A549 (cell line): ENCODE data around the gene IFT25. TPM values are rescaled to one million over a fixed set of nuclear protein-coding genes. Genes with fewer than 3 reads are reported as not detected.
"Not testable (repeated sequence)": the region's sequence is repeated elsewhere in the genome, so short reads cannot be mapped to it uniquely, and the experiment has no call there.

ENCODE experiments used
- ATAC-seq, 2 experiments: fragments of 200-7000 bp in 1 of 2; fragments of >200 bp in 1 of 2; cut with Nextera tagmentation in 1 of 2; cut with Tn5 transposase in 1 of 2; 3 replicates each; pipeline versions ENCODE4 v1.8.0 to v1.9.1; 2018 to 2020; ENCODE audit warnings: mild to moderate bottlenecking in 1 of 2, moderate library complexity in 1 of 2
- CTCF ChIA-PET: fragments of 300-600 bp; sonication (Branson Sonifier 250); formaldehyde crosslinking; extraction: SDS; loops from one replicate; lab custom pipeline; 2021; ENCODE audit warnings: antibody characterized with exemption, inconsistent platforms; lab: Yijun Ruan, JAX
- POLR2A ChIA-PET: fragments of 350-600 bp; formaldehyde crosslinking; extraction: SDS; loops from one replicate; lab custom pipeline; 2021; ENCODE audit warnings: antibody characterized with exemption, inconsistent platforms; lab: Yijun Ruan, JAX
- DNase-seq, 2 experiments: peaks; one replicate each; pipeline versions ENCODE4 v3.0.0 to v3.0.0-alpha.2; 2011 to 2016; ENCODE audit warnings: low read depth in 1 of 2, low spot score in 1 of 2
- FAIRE-seq: peaks from 2 replicates; lab custom pipeline; 2011; peaks lifted over from hg19 to GRCh38; lab: Jason Lieb, UNC
- H3K27ac ChIP-seq, 2 experiments: fragments of >200 bp; sonication (Bioruptor Twin); formaldehyde crosslinking; 3 replicates each; pipeline ENCODE4 v1.5.1; 2016 to 2017
- H3K4me1 ChIP-seq: fragments of >200 bp; sonication (Bioruptor Twin); formaldehyde crosslinking; 3 replicates; pipeline ENCODE4 v1.6.1; 2016
- H3K4me2 ChIP-seq: fragments of >200 bp; sonication (Bioruptor Twin); formaldehyde crosslinking; 3 replicates; pipeline ENCODE4 v1.6.1; 2016
- H3K4me3 ChIP-seq: fragments of >200 bp; sonication (Bioruptor Twin); formaldehyde crosslinking; 3 replicates; pipeline ENCODE4 v1.5.1; 2016
- H3K9me3 ChIP-seq: fragments of >200 bp; sonication (Bioruptor Twin); formaldehyde crosslinking; 3 replicates; pipeline ENCODE4 v1.6.1; 2016
- BHLHE40 ChIP-seq: IDR thresholded peaks from 2 replicates; pipeline ENCODE4 v1.6.1; 2012; ENCODE audit warnings: low read depth, low read length, inconsistent platforms
- CHD4 ChIP-seq: fragments of 200-600 bp; sonication (generic); IDR thresholded peaks from 2 replicates; pipeline ENCODE4 v1.6.1; 2016; ENCODE audit warnings: antibody characterized with exemption, mild to moderate bottlenecking, borderline replicate concordance
- EP300 ChIP-seq, 2 experiments: fragments of >200 bp; sonication (Bioruptor Twin); formaldehyde crosslinking; IDR thresholded peaks; 2 replicates in 1 of 2; 3 replicates in 1 of 2; pipeline ENCODE4 v1.6.1; 2016 to 2017
- ESRRA ChIP-seq: fragments of 150-350 bp; IDR thresholded peaks from 2 replicates; pipeline ENCODE4 v1.6.1; 2014; ENCODE audit warnings: mild to moderate bottlenecking, low read length, borderline replicate concordance
- FOSB ChIP-seq: fragments of 250-450 bp; sonication (Bioruptor Pico); IDR thresholded peaks from 2 replicates; pipeline ENCODE4 v1.5.0; 2020; ENCODE audit warnings: mild to moderate bottlenecking, moderate library complexity
- FOXS1 ChIP-seq: fragments of 250-450 bp; sonication (Bioruptor Pico); IDR thresholded peaks from 2 replicates; pipeline ENCODE4 v1.5.0; 2020; ENCODE audit warnings: mild to moderate bottlenecking, moderate library complexity
- GATA3 ChIP-seq: IDR thresholded peaks from 2 replicates; pipeline ENCODE4 v1.6.1; 2012; ENCODE audit warnings: borderline replicate concordance
- HOXB5 ChIP-seq: fragments of 250-450 bp; sonication (Bioruptor Pico); IDR thresholded peaks from 2 replicates; pipeline ENCODE4 v1.5.0; 2020; ENCODE audit warnings: mild to moderate bottlenecking, moderate library complexity
- JUN ChIP-seq, 2 experiments: fragments of >200 bp; sonication (Bioruptor Twin); formaldehyde crosslinking; IDR thresholded peaks; 2 replicates in 1 of 2; 3 replicates in 1 of 2; pipeline ENCODE4 v1.6.1; 2016 to 2017
- PHF8 ChIP-seq: fragments of 200-600 bp; sonication (generic); IDR thresholded peaks from 2 replicates; pipeline ENCODE4 v1.6.1; 2016; ENCODE audit warnings: low read depth, mild to moderate bottlenecking, antibody characterized with exemption, moderate library complexity, borderline replicate concordance
- POLR2AphosphoS2 ChIP-seq: conservative IDR thresholded peaks from 2 replicates; pipeline ENCODE4 v1.6.1; 2012; ENCODE audit warnings: low read length, improper control_type of control experiment, inconsistent platforms
- RAD21 ChIP-seq, 2 experiments: fragments of >200 bp in 1 of 2; sonication (Bioruptor Twin) in 1 of 2; formaldehyde crosslinking in 1 of 2; IDR thresholded peaks in 1 of 2; conservative IDR thresholded peaks in 1 of 2; 2 replicates in 1 of 2; 3 replicates in 1 of 2; pipeline ENCODE4 v1.6.1; 2012 to 2018; ENCODE audit warnings: inconsistent platforms in 1 of 2
- RARB ChIP-seq: fragments of 250-450 bp; sonication (Bioruptor Pico); IDR thresholded peaks from 2 replicates; pipeline ENCODE4 v1.8.0; 2021; ENCODE audit warnings: mild to moderate bottlenecking, moderate library complexity
- RNF2 ChIP-seq: fragments of 200-600 bp; sonication (generic); IDR thresholded peaks from 2 replicates; pipeline ENCODE4 v1.6.1; 2016; ENCODE audit warnings: low read depth, mild to moderate bottlenecking, antibody characterized with exemption, moderate library complexity, borderline replicate concordance
- TFCP2L1 ChIP-seq: fragments of 250-450 bp; sonication (Bioruptor Pico); IDR thresholded peaks from 2 replicates; pipeline ENCODE4 v1.5.0; 2021; ENCODE audit warnings: mild to moderate bottlenecking
- ZNF302 ChIP-seq: fragments of 250-450 bp; sonication (Bioruptor Pico); IDR thresholded peaks from 2 replicates; pipeline ENCODE4 v1.9.0; 2021; ENCODE audit warnings: inconsistent platforms, mild to moderate bottlenecking, moderate library complexity
- WGBS: methylation state at CpG from one replicate; pipeline ENCODE4 v1.1.6; 2017; ENCODE audit errors: missing lambda C conversion rate; 5-methylcytosine and 5-hydroxymethylcytosine counted together
- polyA plus RNA-seq, 4 experiments: library from polyadenylated mRNA; depleted of rRNA in 3 of 4; stranded (reverse); fragments of >200 nt; fragmentation: RNase III in 1 of 4; extraction: RNeasy Plus Mini Kit Qiagen cat#74134 plus additional on column Dnase treatment in 1 of 4; gene quantifications; 2 replicates in 3 of 4; 3 replicates in 1 of 4; pipeline ENCODE4 v1.2.3, GENCODE V29; 2011 to 2017
- TF ChIP-seq, protein P1 (sequence below): fragments of 250-450 bp; sonication (Bioruptor Pico); IDR thresholded peaks from 2 replicates; pipeline ENCODE4 v1.5.0; 2021; ENCODE audit warnings: mild to moderate bottlenecking, moderate library complexity, borderline replicate concordance

The IFT25 gene
- polyA plus RNA-seq, 2 of the 4 experiments (the other 2 are of a cell fraction) = 39.0 to 49.4 TPM

DNA sequence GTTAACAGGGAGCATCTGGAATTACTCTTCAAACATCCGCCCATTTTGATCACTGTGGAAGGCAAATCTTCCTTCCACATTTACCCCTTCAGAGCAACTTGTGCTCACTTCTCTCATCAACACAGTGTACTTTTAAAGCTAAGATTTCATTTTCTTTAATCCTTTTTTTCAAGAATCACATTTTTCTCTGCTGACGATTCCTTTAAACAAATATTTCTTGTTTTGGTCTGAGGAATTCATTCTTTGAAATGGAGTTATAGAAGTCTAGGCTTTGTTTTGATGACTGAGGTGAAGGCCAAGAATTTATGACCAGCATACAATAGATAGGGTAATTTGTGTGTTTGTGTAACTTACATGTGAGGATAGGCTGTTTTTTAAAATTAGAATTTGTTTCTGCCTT lies 26.2 kb upstream of the IFT25 start (continued):
- TF ChIP-seq GATA3 (no peak), JUN (IDR thresholded peaks at IDR 0.05) (no peak), BHLHE40 (no peak)
- TF ChIP-seq, protein P1, sequence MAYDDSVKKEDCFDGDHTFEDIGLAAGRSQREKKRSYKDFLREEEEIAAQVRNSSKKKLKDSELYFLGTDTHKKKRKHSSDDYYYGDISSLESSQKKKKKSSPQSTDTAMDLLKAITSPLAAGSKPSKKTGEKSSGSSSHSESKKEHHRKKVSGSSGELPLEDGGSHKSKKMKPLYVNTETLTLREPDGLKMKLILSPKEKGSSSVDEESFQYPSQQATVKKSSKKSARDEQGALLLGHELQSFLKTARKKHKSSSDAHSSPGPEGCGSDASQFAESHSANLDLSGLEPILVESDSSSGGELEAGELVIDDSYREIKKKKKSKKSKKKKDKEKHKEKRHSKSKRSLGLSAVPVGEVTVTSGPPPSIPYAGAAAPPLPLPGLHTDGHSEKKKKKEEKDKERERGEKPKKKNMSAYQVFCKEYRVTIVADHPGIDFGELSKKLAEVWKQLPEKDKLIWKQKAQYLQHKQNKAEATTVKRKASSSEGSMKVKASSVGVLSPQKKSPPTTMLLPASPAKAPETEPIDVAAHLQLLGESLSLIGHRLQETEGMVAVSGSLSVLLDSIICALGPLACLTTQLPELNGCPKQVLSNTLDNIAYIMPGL (CRISPR knock-in tag) = no peak

DNA sequence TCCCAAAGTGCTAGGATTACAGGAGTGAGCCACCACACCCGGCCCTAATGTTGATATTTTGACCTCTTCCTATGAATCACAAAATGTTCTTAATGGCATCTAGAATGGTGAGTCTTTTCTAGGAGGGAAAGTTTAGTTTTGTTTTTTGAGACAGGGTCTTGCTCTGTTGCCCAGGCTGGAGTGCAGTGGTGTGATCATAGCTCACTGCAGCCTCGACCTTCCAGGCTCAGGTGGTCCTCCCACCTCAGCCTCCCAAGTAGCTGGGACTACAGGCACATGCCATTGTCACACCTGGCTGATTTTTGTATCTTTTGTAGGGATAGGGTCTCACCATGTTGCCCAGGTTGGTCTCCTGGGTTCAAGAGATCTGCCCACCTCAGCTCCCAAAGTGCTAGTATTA lies 23.8 kb upstream of the IFT25 start:
- H3K27ac ChIP-seq, H3K4me2 ChIP-seq, FAIRE-seq, H3K9me3 ChIP-seq, ATAC-seq, H3K4me3 ChIP-seq, DNase-seq, POLR2A ChIA-PET: not testable (repeated sequence)
- CTCF ChIA-PET = interaction anchor here (1.2 to 5.2 kb wide), 2 partner anchors 10 to 109 kb away, joined by 4 to 26 read pairs; no protein-coding TSS in a partner anchor
- whole genome bisulfite sequencing = 84% methylated on average over 2 of the region's 2 CpGs
- H3K4me1 ChIP-seq = peaks cover 18% of the 10 kb centered on the region

DNA sequence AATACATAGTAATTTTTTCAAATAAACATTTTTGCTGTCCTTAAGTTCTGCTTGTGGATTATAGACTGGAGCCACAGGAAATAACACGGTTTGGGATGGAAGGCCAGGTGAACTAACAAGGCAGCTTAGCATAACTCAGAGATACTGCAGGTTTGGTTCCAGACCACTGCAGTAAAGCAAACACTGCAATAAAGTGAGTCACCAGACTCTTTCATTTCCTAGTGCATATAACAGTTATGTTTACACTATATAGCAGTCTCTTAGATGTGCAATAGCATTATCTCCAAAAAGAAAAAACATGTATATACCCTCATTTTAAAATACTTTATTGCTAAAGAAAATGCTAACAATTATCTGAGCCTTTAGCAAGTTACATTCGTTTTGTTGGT lies 22.6 kb upstream of the IFT25 start:
- Histone ChIP-seq H3K27ac (no peak overlapping the region), H3K4me2 (peak overlapping the region; percentile 38; the same call in 2 of the 3 replicates), H3K9me3 (no peaks in the 10 kb centered on the region), H3K4me3 (no peak overlapping the region), H3K4me1 (peaks cover 18% of the 10 kb centered on the region)
- no peak for DNase-seq
- POLR2A ChIA-PET = interaction anchor here (0.7 kb wide), 1 partner anchor 31 kb away, joined by 3 read pairs; no protein-coding TSS in a partner anchor
- FAIRE-seq = no peak
- 27% methylated on average over 2 of the region's 2 CpGs for WGBS
- peak in 1 of 2 experiments; percentile 62; a peak in 2 of 6 replicates for ATAC-seq
- CTCF ChIA-PET = interaction anchor here (0.7 kb wide), 1 partner anchor 89 kb away, joined by 3 read pairs; no protein-coding TSS in a partner anchor
- TF ChIP-seq RAD21 (conservative IDR thresholded peaks at IDR 0.05 in 1 of 2, IDR thresholded peaks at IDR 0.05 in 1 of 2) (no peak), TFCP2L1 (no peak), HOXB5 (no peak), POLR2AphosphoS2 (no peak), EP300 (IDR thresholded peaks at IDR 0.05) (no peak), RNF2 (no peak), PHF8 (no peak), FOXS1 (CRISPR knock-in tag) (no peak), JUN (IDR thresholded peaks at IDR 0.05) (no peak), ESRRA (no peak), FOSB (no peak), CHD4 (no peak), RARB (CRISPR knock-in tag) (no peak)

DNA sequence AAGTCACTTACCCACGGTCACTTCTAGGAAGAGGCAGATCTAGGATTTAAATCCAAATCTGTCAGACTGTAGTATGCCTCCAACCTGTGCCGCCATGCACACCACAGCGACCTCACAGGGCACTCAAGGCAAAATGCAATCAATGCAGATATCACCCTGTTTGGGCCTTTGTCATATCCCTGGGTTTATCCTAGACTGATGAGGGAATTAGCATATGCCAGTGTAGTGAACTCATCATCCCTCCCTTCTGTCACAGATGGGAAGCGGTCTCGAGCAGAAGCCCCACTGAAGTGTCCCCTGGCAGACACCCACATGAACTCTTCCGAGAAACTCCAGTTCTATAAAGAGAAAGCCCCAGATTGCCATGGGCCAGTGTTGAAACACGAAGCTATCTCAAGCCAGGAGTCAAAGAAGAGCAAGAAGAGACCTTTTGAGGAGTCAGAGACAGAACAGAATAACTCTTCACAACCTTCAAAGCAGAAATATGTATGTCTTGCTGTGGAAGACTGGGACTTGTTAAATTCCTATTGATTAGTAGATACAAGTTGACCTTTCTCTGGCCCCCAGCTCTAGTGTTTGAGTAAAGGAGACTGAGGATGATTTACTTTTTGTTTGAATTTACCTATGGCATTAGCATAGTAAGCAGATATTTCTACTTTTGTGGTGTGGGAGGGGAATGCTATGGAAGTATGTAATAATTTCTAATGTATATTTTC lies 22.1 kb upstream of the IFT25 start:
- POLR2A ChIA-PET = no interaction called here
- whole genome bisulfite sequencing = 87% methylated on average over 7 of the region's 7 CpGs
- CTCF ChIA-PET = interaction anchor here (0.7 kb wide), 1 partner anchor 89 kb away, joined by 3 read pairs; no protein-coding TSS in a partner anchor

More for the DNA sequence above, 22.1 kb upstream of the IFT25 start:
- Histone ChIP-seq H3K4me1 (peaks cover 18% of the 10 kb centered on the region), H3K27ac (no peak overlapping the region), H3K4me2 (peak overlapping the region; percentile 38; the same call in 1 of the 3 replicates), H3K9me3 (no peaks in the 10 kb centered on the region), H3K4me3 (no peak overlapping the region)
- DNase-seq (no peak), ATAC-seq (no peak; a peak in 2 of 6 replicates), FAIRE-seq (no peak)
- TF ChIP-seq BHLHE40 (no peak), ZNF302 (CRISPR knock-in tag) (no peak)
